B cell (primary cell): ENCODE data around the gene ANKRD49. TPM values are rescaled to one million over a fixed set of nuclear protein-coding genes. Genes with fewer than 3 reads are reported as not detected.

Experiments used
- ATAC-seq: fragments of 200-7000 bp; cut with Tn5 transposase; one replicate; pipeline ENCODE4 v1.10.0; 2021; ENCODE audit warnings: low read depth, mild to moderate bottlenecking, moderate number of reproducible peaks, moderate library complexity
- CTCF ChIA-PET: fragments of 350-600 bp; sonication (Branson Sonifier 250); formaldehyde crosslinking; loops from one replicate; lab custom pipeline; 2021; ENCODE audit warnings: antibody characterized with exemption, inconsistent platforms; lab: Charles Lee
- POLR2A ChIA-PET: fragments of 350-600 bp; sonication (Branson Sonifier 250); formaldehyde crosslinking; loops from one replicate; lab custom pipeline; 2021; ENCODE audit warnings: antibody characterized with exemption; lab: Charles Lee
- DNase-seq: peaks from one replicate; pipeline ENCODE4 v3.0.0; 2013
- H2AFZ ChIP-seq: 2 replicates; pipeline ENCODE4 v1.6.1; 2012; ENCODE audit warnings: mild to moderate bottlenecking, low read depth, low read length; ENCODE audit not compliant: insufficient read depth, poor library complexity, severe bottlenecking
- H3K27ac ChIP-seq, 2 donors: 1 replicate in 1 of 2; 2 replicates in 1 of 2; pipeline ENCODE4 v1.5.1; 2012 to 2013; ENCODE audit warnings: low read length in 2 of 2, mild to moderate bottlenecking in 2 of 2, moderate library complexity in 1 of 2
- H3K27me3 ChIP-seq, 4 experiments: fragments of 200-600 bp in 1 of 4; sonication (generic) in 1 of 4; replicated peaks in 1 of 4; 1 replicate in 2 of 4; 2 replicates in 2 of 4; pipeline versions ENCODE4 v1.6.1 to v1.7.0; 2013 to 2016; ENCODE audit warnings: low read length in 3 of 4, mild to moderate bottlenecking in 2 of 4, mixed read lengths in 1 of 4, moderate library complexity in 1 of 4; ENCODE audit not compliant: insufficient read depth in 4 of 4, control insufficient read depth in 3 of 4; ENCODE audit errors: control extremely low read depth in 1 of 4
- H3K36me3 ChIP-seq, 2 experiments: replicated peaks in 1 of 2; 1 replicate in 1 of 2; 2 replicates in 1 of 2; pipeline versions ENCODE4 v1.6.1 to v1.7.1; 2013; ENCODE audit warnings: low read length in 1 of 2; ENCODE audit not compliant: insufficient read depth in 2 of 2, control insufficient read depth in 1 of 2; ENCODE audit errors: control extremely low read depth in 1 of 2, extremely low read depth in 1 of 2
- H3K4me1 ChIP-seq, 2 donors: fragments of 200-600 bp in 1 of 2; sonication (generic) in 1 of 2; 1 replicate in 1 of 2; 2 replicates in 1 of 2; pipeline versions ENCODE4 v1.5.1 to v1.6.1; 2013 to 2017; ENCODE audit warnings: low read length in 2 of 2; ENCODE audit not compliant: control insufficient read depth in 2 of 2, insufficient read depth in 2 of 2
- H3K4me2 ChIP-seq: replicated peaks from 2 replicates; pipeline ENCODE3; 2012; ENCODE audit warnings: mild to moderate bottlenecking, low read depth, low read length; ENCODE audit not compliant: poor library complexity, severe bottlenecking
- H3K4me3 ChIP-seq, 5 experiments: fragments of 200-600 bp in 1 of 5; sonication (generic) in 1 of 5; 1 replicate in 3 of 5; 2 replicates in 2 of 5; pipeline versions ENCODE4 v1.5.1 to v1.7.0; 2011 to 2016; ENCODE audit warnings: low read length in 4 of 5, mild to moderate bottlenecking in 4 of 5, low read depth in 2 of 5, control low read depth in 1 of 5, moderate library complexity in 1 of 5; ENCODE audit not compliant: insufficient read depth in 1 of 5; ENCODE audit errors: control extremely low read depth in 1 of 5, extremely low read depth in 1 of 5
- H3K79me2 ChIP-seq: fragments of 200-600 bp; sonication (generic); one replicate; pipeline ENCODE4 v1.6.0; 2016; ENCODE audit warnings: low read length; ENCODE audit not compliant: control insufficient read depth, insufficient read depth
- H3K9ac ChIP-seq: fragments of 200-600 bp; sonication (generic); 2 replicates; pipeline ENCODE4 v1.6.1; 2017; ENCODE audit warnings: mild to moderate bottlenecking, low read length, moderate library complexity
- H3K9me3 ChIP-seq, 3 donors: one replicate each; pipeline versions ENCODE4 v1.6.1 to v1.7.1; 2013; ENCODE audit warnings: low read length in 2 of 3; ENCODE audit not compliant: control insufficient read depth in 2 of 3, insufficient read depth in 1 of 3; ENCODE audit errors: control extremely low read depth in 1 of 3
- H4K20me1 ChIP-seq: 2 replicates; pipeline ENCODE4 v1.6.0; 2012; ENCODE audit warnings: mild to moderate bottlenecking, low read length; ENCODE audit not compliant: insufficient read depth, control insufficient read depth, poor library complexity, severe bottlenecking
- H3K27ac Mint-ChIP-seq: one replicate; pipeline ENCODE4 v1.8.0; 2021; ENCODE audit warnings: mixed read lengths
- H3K27me3 Mint-ChIP-seq: one replicate; pipeline ENCODE4 v1.8.0; 2021; ENCODE audit warnings: mixed read lengths
- H3K4me1 Mint-ChIP-seq: one replicate; pipeline ENCODE4 v1.8.0; 2021; ENCODE audit warnings: mixed read lengths
- H3K4me3 Mint-ChIP-seq: one replicate; pipeline ENCODE4 v1.8.0; 2021; ENCODE audit warnings: mixed read lengths
- H3K9me3 Mint-ChIP-seq: one replicate; pipeline ENCODE4 v1.8.0; 2022; ENCODE audit warnings: mixed read lengths; ENCODE audit not compliant: insufficient read depth
- CTCF ChIP-seq: fragments of 200-600 bp; IDR thresholded peaks from one replicate; pipeline ENCODE4 v1.8.0; 2022; ENCODE audit warnings: antibody characterized with exemption, mild to moderate bottlenecking
- EZH2 ChIP-seq: IDR thresholded peaks from 2 replicates; pipeline ENCODE4 v1.6.1; 2012; ENCODE audit warnings: borderline replicate concordance, low read depth, mild to moderate bottlenecking, moderate library complexity, low read length; ENCODE audit not compliant: insufficient read depth, poor library complexity, severe bottlenecking
- WGBS: methylation state at CpG from one replicate; pipeline ENCODE4 v1.1.5; 2013; ENCODE audit warnings: missing lambda C conversion rate; ENCODE audit not compliant: insufficient coverage; 5-methylcytosine and 5-hydroxymethylcytosine counted together
- intact Hi-C: fragments of 100-400 bp; cut with micrococcal nuclease; formaldehyde crosslinking; loops from one replicate; pipeline ENCODE4 v1.10.0; 2022
- polyA plus RNA-seq: library from polyadenylated mRNA; depleted of rRNA; stranded (reverse); fragments of >200 nt; gene quantifications from 2 replicates; pipeline ENCODE4 v1.2.3, GENCODE V29; 2012
- total RNA-seq, 2 donors: library from RNA; stranded (reverse); fragments of 120-200 nt in 1 of 2; gene quantifications; 1 replicate in 1 of 2; 2 replicates in 1 of 2; pipeline versions ENCODE4 v1.2.3 to v1.2.4, GENCODE V29; 2013 to 2022

ANKRD49 gene
- total and polyA plus RNA-seq, 2 donors (not counting 1 experiment from before 2014, with no cell fraction given): 21.3 to 51.4 TPM

GRCh38 chr11:94526645-94527438, 33.1 kb downstream of the ANKRD49 start:
- ChIA-PET CTCF (interaction anchor here (1.3 kb wide), 1 partner anchor 10 kb away, joined by 5 read pairs; no protein-coding TSS in a partner anchor), POLR2A (no interaction called here)
- Histone ChIP-seq H3K9ac (no peak overlapping the region), H3K27ac (no peak overlapping the region), H3K4me1 (no peaks in the 10 kb centered on the region), H4K20me1 (no peaks in the 10 kb centered on the region), H3K4me3 (no peak overlapping the region), H3K27me3 (peaks cover 0 to 8% (median 0%) of the 10 kb centered on the region in 4 experiments), H3K79me2 (no peaks in the 10 kb centered on the region), H3K4me2 (no peak overlapping the region), H2AFZ (no peak overlapping the region), H3K36me3 (no peaks in the 10 kb centered on the region), H3K9me3 (no peaks in the 10 kb centered on the region)
- Mint-ChIP-seq H3K4me1 (no peaks in the 10 kb centered on the region), H3K4me3 (no peak overlapping the region), H3K9me3 (no peaks in the 10 kb centered on the region), H3K27me3 (peaks cover 30% of the 10 kb centered on the region), H3K27ac (no peak overlapping the region)
- TF ChIP-seq CTCF: no peak
- TF ChIP-seq EZH2: no peak
- intact Hi-C loops: loop anchor here (10.0 kb wide), 1 partner anchor 608 kb away; no protein-coding TSS in a partner anchor
- no CpG with 5 or more reads among the region's 4 CpGs for WGBS
- DNase-seq: no peak
- no peak for ATAC-seq

GRCh38 chr11:94528551-94528950, 34.8 kb downstream of the ANKRD49 start:
- H3K4me1 Mint-ChIP-seq: no peaks in the 10 kb centered on the region
- no peak overlapping the region for H3K4me3 Mint-ChIP-seq
- no peak overlapping the region for H3K27ac Mint-ChIP-seq
- ATAC-seq (no peak), DNase-seq (no peak)
- Histone ChIP-seq H3K27ac (no peak overlapping the region), H3K4me2 (no peak overlapping the region), H3K27me3 (peaks cover 0 to 8% (median 0%) of the 10 kb centered on the region in 4 experiments), H4K20me1 (no peaks in the 10 kb centered on the region), H3K9ac (no peak overlapping the region), H3K36me3 (no peaks in the 10 kb centered on the region), H3K4me3 (no peak overlapping the region), H3K9me3 (no peaks in the 10 kb centered on the region), H2AFZ (no peak overlapping the region), H3K79me2 (no peaks in the 10 kb centered on the region), H3K4me1 (no peaks in the 10 kb centered on the region)
- CTCF ChIA-PET: interaction anchor here (0.9 to 1.2 kb wide), 2 partner anchors 11 to 13 kb away, joined by 3 to 4 read pairs; no protein-coding TSS in a partner anchor
- intact Hi-C loops: loop anchor here (10.0 kb wide), 1 partner anchor 606 kb away; no protein-coding TSS in a partner anchor
- no peak for TF ChIP-seq EZH2
- no peak for TF ChIP-seq CTCF
- H3K27me3 Mint-ChIP-seq: peaks cover 23% of the 10 kb centered on the region
- H3K9me3 Mint-ChIP-seq: no peaks in the 10 kb centered on the region
- POLR2A ChIA-PET: no interaction called here
